Natural killer cell (primary cell): ENCODE results near the gene BACH2. TPM values are rescaled to one million over a fixed set of nuclear protein-coding genes. Genes with fewer than 3 reads are reported as not detected.
A peak's percentile ranks its signal among the peaks of the same experiment; 100 is the strongest.

Experiments used
- ATAC-seq, 3 donors: fragments of 150-1000 bp in 2 of 3; fragments of 200-7000 bp in 1 of 3; cut with Tn5 transposase; 1 replicate in 1 of 3; 2 replicates in 2 of 3; pipeline ENCODE4 v1.10.0; 2021; ENCODE audit warnings: mild to moderate bottlenecking in 2 of 3, moderate library complexity in 2 of 3
- DNase-seq, 2 donors: peaks; one replicate each; pipeline versions ENCODE4 v3.0.0 to v3.0.0-alpha.2; 2013 to 2021; ENCODE audit warnings: mixed read lengths in 1 of 2
- H3K27ac ChIP-seq: one replicate; pipeline ENCODE4 v1.5.1; 2013; ENCODE audit warnings: mild to moderate bottlenecking, low read length
- H3K27me3 ChIP-seq: one replicate; pipeline ENCODE4 v1.6.1; 2013; ENCODE audit warnings: low read length; ENCODE audit not compliant: control insufficient read depth, insufficient read depth
- H3K36me3 ChIP-seq: one replicate; pipeline ENCODE4 v1.6.1; 2013; ENCODE audit warnings: low read length; ENCODE audit not compliant: control insufficient read depth, insufficient read depth
- H3K4me1 ChIP-seq: one replicate; pipeline ENCODE4 v1.6.1; 2013; ENCODE audit warnings: low read length; ENCODE audit not compliant: control insufficient read depth, insufficient read depth
- H3K4me3 ChIP-seq: one replicate; pipeline ENCODE4 v1.5.1; 2013; ENCODE audit warnings: low read length
- H3K9me3 ChIP-seq: one replicate; pipeline ENCODE4 v1.6.1; 2013; ENCODE audit warnings: low read length; ENCODE audit not compliant: control insufficient read depth, insufficient read depth
- H3K27ac Mint-ChIP-seq, 2 donors: one replicate each; pipeline ENCODE4 v1.8.0; 2022; ENCODE audit warnings: mild to moderate bottlenecking in 2 of 2, mixed read lengths in 2 of 2, moderate library complexity in 1 of 2
- H3K27me3 Mint-ChIP-seq, 2 donors: one replicate each; pipeline ENCODE4 v1.8.0; 2022; ENCODE audit warnings: low read depth in 2 of 2, mixed read lengths in 2 of 2
- H3K36me3 Mint-ChIP-seq: one replicate; pipeline ENCODE4 v1.8.0; 2022; ENCODE audit warnings: mixed read lengths
- H3K4me1 Mint-ChIP-seq, 2 donors: one replicate each; pipeline ENCODE4 v1.8.0; 2022; ENCODE audit warnings: mixed read lengths in 2 of 2
- H3K4me3 Mint-ChIP-seq: one replicate; pipeline ENCODE4 v1.8.0; 2022; ENCODE audit warnings: mild to moderate bottlenecking, moderate library complexity, mixed read lengths
- H3K9me3 Mint-ChIP-seq, 2 donors: one replicate each; pipeline ENCODE4 v1.8.0; 2022; ENCODE audit warnings: mixed read lengths in 2 of 2
- WGBS: methylation state at CpG from one replicate; pipeline ENCODE4 v1.1.7; 2013; ENCODE audit warnings: missing lambda C conversion rate; ENCODE audit not compliant: insufficient coverage; 5-methylcytosine and 5-hydroxymethylcytosine counted together
- intact Hi-C: fragments of 100-400 bp; cut with micrococcal nuclease; formaldehyde crosslinking; loops from one replicate; pipeline ENCODE4 v1.14.2; 2022
- total RNA-seq, 4 donors: library from RNA; stranded (reverse); fragments of 120-200 nt in 1 of 4; gene quantifications; one replicate each; pipeline versions ENCODE4 v1.2.3 to v1.2.4, GENCODE V29; 2013 to 2022
- TF ChIP-seq, protein P1 (sequence below): fragments of 200-600 bp; IDR thresholded peaks from one replicate; pipeline ENCODE4 v1.8.0; 2022; ENCODE audit warnings: antibody characterized with exemption

The BACH2 gene
- total RNA-seq, 3 donors from 2014 or later (not counting 1 experiment from before 2014, with no cell fraction given), result 32.1 to 37.8 (median 32.7) TPM

- Histone ChIP-seq H3K27ac (no peak overlapping the region), H3K4me1 (peaks cover 27% of the 10 kb centered on the region), H3K9me3 (no peaks in the 10 kb centered on the region), H3K27me3 (no peaks in the 10 kb centered on the region), H3K36me3 (no peaks in the 10 kb centered on the region), H3K4me3 (no peak overlapping the region)
- peaks cover 0 to 7% of the 10 kb centered on the region in 2 donors for H3K27me3 Mint-ChIP-seq
- TF ChIP-seq, protein P1, sequence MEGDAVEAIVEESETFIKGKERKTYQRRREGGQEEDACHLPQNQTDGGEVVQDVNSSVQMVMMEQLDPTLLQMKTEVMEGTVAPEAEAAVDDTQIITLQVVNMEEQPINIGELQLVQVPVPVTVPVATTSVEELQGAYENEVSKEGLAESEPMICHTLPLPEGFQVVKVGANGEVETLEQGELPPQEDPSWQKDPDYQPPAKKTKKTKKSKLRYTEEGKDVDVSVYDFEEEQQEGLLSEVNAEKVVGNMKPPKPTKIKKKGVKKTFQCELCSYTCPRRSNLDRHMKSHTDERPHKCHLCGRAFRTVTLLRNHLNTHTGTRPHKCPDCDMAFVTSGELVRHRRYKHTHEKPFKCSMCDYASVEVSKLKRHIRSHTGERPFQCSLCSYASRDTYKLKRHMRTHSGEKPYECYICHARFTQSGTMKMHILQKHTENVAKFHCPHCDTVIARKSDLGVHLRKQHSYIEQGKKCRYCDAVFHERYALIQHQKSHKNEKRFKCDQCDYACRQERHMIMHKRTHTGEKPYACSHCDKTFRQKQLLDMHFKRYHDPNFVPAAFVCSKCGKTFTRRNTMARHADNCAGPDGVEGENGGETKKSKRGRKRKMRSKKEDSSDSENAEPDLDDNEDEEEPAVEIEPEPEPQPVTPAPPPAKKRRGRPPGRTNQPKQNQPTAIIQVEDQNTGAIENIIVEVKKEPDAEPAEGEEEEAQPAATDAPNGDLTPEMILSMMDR, result no peak
- ATAC-seq (no peak), DNase-seq (no peak)
- intact Hi-C loops, result no loop called here
- no peak overlapping the region for H3K4me3 Mint-ChIP-seq
- H3K4me1 Mint-ChIP-seq, result peaks cover 17 to 20% of the 10 kb centered on the region in 2 donors
- H3K27ac Mint-ChIP-seq, result peak overlapping the region; percentile 23 to 51
- no peaks in the 10 kb centered on the region for H3K9me3 Mint-ChIP-seq
- no peaks in the 10 kb centered on the region for H3K36me3 Mint-ChIP-seq
- 89% methylated on average over 2 of the region's 6 CpGs for WGBS
These were observed 19.2 kb downstream of the BACH2 start for GRCh38 chr6:90277302-90278011.

DNA sequence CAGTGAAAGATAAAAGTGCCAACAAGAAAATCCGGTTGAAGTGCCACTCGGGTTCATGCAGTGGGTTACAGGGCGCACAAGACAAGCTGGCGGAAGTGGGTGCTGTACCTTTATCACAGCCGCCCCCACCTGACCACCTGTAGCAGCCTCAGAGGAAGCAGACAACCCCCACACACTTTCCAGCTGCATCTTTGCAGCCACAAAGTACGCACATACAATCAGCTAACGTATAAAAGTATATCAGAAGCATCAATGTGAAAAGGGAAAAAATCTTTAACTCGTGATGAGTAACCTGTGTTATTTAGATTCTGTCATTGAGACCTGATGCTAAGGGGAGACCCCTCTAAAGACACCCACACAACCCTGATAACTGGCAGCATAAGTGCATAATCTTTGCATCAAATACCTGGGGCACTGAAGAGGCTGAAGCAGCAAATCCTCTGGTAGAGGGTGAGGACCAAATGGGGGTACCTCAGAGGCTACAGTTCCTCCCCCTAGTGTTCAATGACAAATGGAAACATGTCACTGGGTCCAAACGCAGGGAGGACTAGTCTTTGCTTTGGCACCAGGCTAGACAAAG is 22.1 kb downstream of the BACH2 start:
- WGBS, result 2% methylated on average over 6 of the region's 9 CpGs
- ATAC-seq (peak; percentile 86 to 96 (median 94)), DNase-seq (peak; percentile 76 to 97)
- H3K4me1 ChIP-seq, result peaks cover 32% of the 10 kb centered on the region
- Mint-ChIP-seq H3K27ac (peak overlapping the region; percentile 77 to 87), H3K27me3 (peaks cover 0 to 12% of the 10 kb centered on the region in 2 donors), H3K4me1 (peaks cover 17 to 30% of the 10 kb centered on the region in 2 donors), H3K36me3 (peaks cover 9% of the 10 kb centered on the region), H3K4me3 (peak overlapping the region; percentile 68), H3K9me3 (no peaks in the 10 kb centered on the region)
- H3K36me3 ChIP-seq, result no peaks in the 10 kb centered on the region
- intact Hi-C loops, result loop anchor here (1.0 to 5.0 kb wide), 4 partner anchors 10 to 97 kb away; partner anchors contain the start of gene BACH2
- peak overlapping the region; percentile 92 for H3K27ac ChIP-seq
- H3K27me3 ChIP-seq, result no peaks in the 10 kb centered on the region
- H3K4me3 ChIP-seq, result no peak overlapping the region
- H3K9me3 ChIP-seq, result no peaks in the 10 kb centered on the region
- TF ChIP-seq, protein P1, result no peak

DNA sequence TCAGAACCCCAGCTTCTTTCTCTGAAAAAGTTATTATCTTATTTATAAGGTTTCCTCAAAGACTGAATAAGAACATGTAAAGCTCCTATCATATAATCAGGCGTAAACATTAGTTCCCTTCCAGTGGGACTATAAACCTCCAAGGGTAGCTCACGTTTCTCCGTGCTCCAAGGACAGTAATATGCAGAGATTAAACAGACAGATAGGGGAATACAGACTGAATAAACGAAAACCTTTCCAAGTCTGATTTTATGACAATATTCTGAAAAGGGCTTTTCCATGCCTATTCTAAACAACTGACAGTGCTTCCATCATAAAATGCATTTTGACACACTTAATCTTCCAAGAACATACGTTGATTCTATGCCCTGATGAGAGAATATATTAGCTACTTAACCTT is 22.8 kb downstream of the BACH2 start:
- Mint-ChIP-seq H3K9me3 (no peaks in the 10 kb centered on the region), H3K27ac (peak overlapping the region; percentile 77 to 87), H3K36me3 (peaks cover 9% of the 10 kb centered on the region), H3K27me3 (peaks cover 0 to 12% of the 10 kb centered on the region in 2 donors), H3K4me3 (peak overlapping the region; percentile 68), H3K4me1 (peaks cover 17 to 30% of the 10 kb centered on the region in 2 donors)
- H3K27ac ChIP-seq, result peak overlapping the region; percentile 71
- DNase-seq (no peak), ATAC-seq (no peak)
- WGBS, result 73% methylated on average over 5 of the region's 5 CpGs
- intact Hi-C loops, result loop anchor here (1.0 to 5.0 kb wide), 4 partner anchors 10 to 97 kb away; partner anchors contain the start of gene BACH2
- no peak overlapping the region for H3K4me3 ChIP-seq
- H3K9me3 ChIP-seq, result no peaks in the 10 kb centered on the region
- H3K36me3 ChIP-seq, result no peaks in the 10 kb centered on the region
- TF ChIP-seq, protein P1, result no peak
- peaks cover 32% of the 10 kb centered on the region for H3K4me1 ChIP-seq
- no peaks in the 10 kb centered on the region for H3K27me3 ChIP-seq
